Measurements from ENCODE around the gene PCCA. TPM values are rescaled to one million over a fixed set of nuclear protein-coding genes. Genes with fewer than 3 reads are reported as not detected.

PCCA gene
- polyA plus RNA-seq, 2 of the 4 experiments (the other 2 are of a cell fraction) = 13.2 to 13.7 TPM

DNA sequence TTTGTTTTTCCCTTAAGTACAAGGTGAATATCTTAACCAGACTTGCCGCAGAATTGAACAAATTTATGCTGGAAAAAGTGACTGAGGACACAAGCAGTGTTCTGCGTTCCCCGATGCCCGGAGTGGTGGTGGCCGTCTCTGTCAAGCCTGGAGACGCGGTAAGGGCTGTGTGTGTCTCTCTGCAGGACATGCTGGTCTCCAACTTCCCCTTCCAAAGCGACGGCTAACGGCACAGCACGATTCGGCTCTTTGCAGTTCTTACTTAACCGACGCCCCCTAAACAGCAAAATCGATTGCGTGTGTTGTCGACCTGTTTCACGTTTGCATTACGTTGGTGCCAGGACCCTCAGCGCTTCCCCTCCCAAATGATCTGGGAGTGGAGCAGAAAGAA lies 426.5 kb downstream of the PCCA start:
- no peaks in the 10 kb centered on the region for H3K9me3 ChIP-seq
- FAIRE-seq (no peak), ATAC-seq (no peak), DNase-seq (ENCODE audit: low read depth in 1 of 2, low spot score in 1 of 2) (no peak)
- no peak overlapping the region for H3K4me3 ChIP-seq
- no peak overlapping the region for H3K27ac ChIP-seq
- WGBS (ENCODE audit: missing lambda C conversion rate) = 77% methylated on average over 19 of the region's 20 CpGs
- H3K4me1 ChIP-seq = peaks cover 43% of the 10 kb centered on the region
- ChIA-PET CTCF (interaction anchor here (0.6 to 3.0 kb wide), 20 partner anchors 8 to 860 kb away, joined by 3 to 15 read pairs (median 3); partner anchors contain the start of gene ZIC2), POLR2A (interaction anchor here (1.0 kb wide), 1 partner anchor 545 kb away, joined by 5 read pairs; no protein-coding TSS in a partner anchor)
- no peak overlapping the region for H3K4me2 ChIP-seq
- TF ChIP-seq, protein P1, sequence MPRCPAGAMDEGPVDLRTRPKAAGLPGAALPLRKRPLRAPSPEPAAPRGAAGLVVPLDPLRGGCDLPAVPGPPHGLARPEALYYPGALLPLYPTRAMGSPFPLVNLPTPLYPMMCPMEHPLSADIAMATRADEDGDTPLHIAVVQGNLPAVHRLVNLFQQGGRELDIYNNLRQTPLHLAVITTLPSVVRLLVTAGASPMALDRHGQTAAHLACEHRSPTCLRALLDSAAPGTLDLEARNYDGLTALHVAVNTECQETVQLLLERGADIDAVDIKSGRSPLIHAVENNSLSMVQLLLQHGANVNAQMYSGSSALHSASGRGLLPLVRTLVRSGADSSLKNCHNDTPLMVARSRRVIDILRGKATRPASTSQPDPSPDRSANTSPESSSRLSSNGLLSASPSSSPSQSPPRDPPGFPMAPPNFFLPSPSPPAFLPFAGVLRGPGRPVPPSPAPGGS (IDR thresholded peaks at IDR 0.05) = no peak
- TF ChIP-seq NPAS2 (CRISPR knock-in tag; IDR thresholded peaks at IDR 0.05; ENCODE audit: borderline replicate concordance) (no peak), RFX5 (IDR thresholded peaks at IDR 0.05) (no peak), JUN (IDR thresholded peaks at IDR 0.05) (no peak), EP300 (IDR thresholded peaks at IDR 0.05) (no peak), FOSB (CRISPR knock-in tag; IDR thresholded peaks at IDR 0.05) (no peak)

- TF ChIP-seq, protein P2, sequence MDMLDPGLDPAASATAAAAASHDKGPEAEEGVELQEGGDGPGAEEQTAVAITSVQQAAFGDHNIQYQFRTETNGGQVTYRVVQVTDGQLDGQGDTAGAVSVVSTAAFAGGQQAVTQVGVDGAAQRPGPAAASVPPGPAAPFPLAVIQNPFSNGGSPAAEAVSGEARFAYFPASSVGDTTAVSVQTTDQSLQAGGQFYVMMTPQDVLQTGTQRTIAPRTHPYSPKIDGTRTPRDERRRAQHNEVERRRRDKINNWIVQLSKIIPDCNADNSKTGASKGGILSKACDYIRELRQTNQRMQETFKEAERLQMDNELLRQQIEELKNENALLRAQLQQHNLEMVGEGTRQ (IDR thresholded peaks at IDR 0.05) = no peak
- TF ChIP-seq POLR2AphosphoS2 (conservative IDR thresholded peaks at IDR 0.05; ENCODE audit: low read length) (no peak), KDM1A (IDR thresholded peaks at IDR 0.05; ENCODE audit: low read depth) (no peak), RARB (CRISPR knock-in tag; IDR thresholded peaks at IDR 0.05) (no peak), HDAC2 (IDR thresholded peaks at IDR 0.05) (no peak), NPAS2 (CRISPR knock-in tag; IDR thresholded peaks at IDR 0.05; ENCODE audit: borderline replicate concordance) (no peak), HOXA7 (CRISPR knock-in tag; IDR thresholded peaks at IDR 0.05) (no peak), CBX2 (IDR thresholded peaks at IDR 0.05; ENCODE audit: borderline replicate concordance, low read depth) (no peak), CEBPB (IDR thresholded peaks at IDR 0.05) (no peak), SMC3 (IDR thresholded peaks at IDR 0.05) (no peak), MAZ (IDR thresholded peaks at IDR 0.05; ENCODE audit: borderline replicate concordance, low read depth, low read length) (no peak), EP300 (IDR thresholded peaks at IDR 0.05) (no peak), FOSB (CRISPR knock-in tag; IDR thresholded peaks at IDR 0.05) (no peak)
- TF ChIP-seq, protein P3, sequence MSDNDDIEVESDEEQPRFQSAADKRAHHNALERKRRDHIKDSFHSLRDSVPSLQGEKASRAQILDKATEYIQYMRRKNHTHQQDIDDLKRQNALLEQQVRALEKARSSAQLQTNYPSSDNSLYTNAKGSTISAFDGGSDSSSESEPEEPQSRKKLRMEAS (IDR thresholded peaks at IDR 0.05) = no peak
- TF ChIP-seq, protein P4, sequence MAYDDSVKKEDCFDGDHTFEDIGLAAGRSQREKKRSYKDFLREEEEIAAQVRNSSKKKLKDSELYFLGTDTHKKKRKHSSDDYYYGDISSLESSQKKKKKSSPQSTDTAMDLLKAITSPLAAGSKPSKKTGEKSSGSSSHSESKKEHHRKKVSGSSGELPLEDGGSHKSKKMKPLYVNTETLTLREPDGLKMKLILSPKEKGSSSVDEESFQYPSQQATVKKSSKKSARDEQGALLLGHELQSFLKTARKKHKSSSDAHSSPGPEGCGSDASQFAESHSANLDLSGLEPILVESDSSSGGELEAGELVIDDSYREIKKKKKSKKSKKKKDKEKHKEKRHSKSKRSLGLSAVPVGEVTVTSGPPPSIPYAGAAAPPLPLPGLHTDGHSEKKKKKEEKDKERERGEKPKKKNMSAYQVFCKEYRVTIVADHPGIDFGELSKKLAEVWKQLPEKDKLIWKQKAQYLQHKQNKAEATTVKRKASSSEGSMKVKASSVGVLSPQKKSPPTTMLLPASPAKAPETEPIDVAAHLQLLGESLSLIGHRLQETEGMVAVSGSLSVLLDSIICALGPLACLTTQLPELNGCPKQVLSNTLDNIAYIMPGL (CRISPR knock-in tag; IDR thresholded peaks at IDR 0.05; ENCODE audit: borderline replicate concordance) = no peak
- ATAC-seq = peak; percentile 52 to 69; a peak in 4 of 6 replicates
- DNase-seq (ENCODE audit: low read depth in 1 of 2, low spot score in 1 of 2) = peak; percentile 18 to 48
- ChIA-PET POLR2A (no interaction called here), CTCF (interaction anchor here (0.6 to 1.4 kb wide), 4 partner anchors 280 to 601 kb away, joined by 3 to 9 read pairs (median 3); no protein-coding TSS in a partner anchor)
- FAIRE-seq = no peak
- WGBS (ENCODE audit: missing lambda C conversion rate) = 14% methylated on average over 9 of the region's 9 CpGs
- Histone ChIP-seq H3K9me3 (no peaks in the 10 kb centered on the region), H3K27ac (peak overlapping the region; percentile 65 to 86), H3K4me2 (peak overlapping the region; percentile 71), H3K4me3 (no peak overlapping the region), H3K4me1 (peaks cover 43% of the 10 kb centered on the region)
Observed at GRCh38 chr13:100517135-100517534, 428.2 kb downstream of the PCCA start.

DNA sequence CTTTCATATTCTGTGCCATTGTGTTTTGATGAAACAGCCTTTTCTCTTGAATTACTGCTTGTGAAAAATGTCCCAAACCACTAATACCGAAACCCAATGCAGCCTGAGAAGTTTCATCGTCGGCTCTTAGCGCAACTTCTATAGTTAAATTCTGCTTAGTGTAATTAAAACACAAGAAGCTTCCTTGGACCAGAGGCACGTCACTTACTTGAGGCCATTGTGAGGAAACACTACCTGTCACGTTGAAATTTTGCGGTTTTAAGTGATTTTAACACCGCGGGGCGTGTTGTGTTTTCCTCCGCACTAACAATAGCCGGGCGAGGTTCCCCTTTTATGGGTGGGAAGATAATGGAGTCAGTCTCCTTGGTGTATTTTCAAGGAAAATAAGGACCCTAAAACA lies 428.8 kb downstream of the PCCA start:
- ChIA-PET POLR2A (no interaction called here), CTCF (interaction anchor here (0.6 to 1.4 kb wide), 4 partner anchors 280 to 601 kb away, joined by 3 to 9 read pairs (median 3); no protein-coding TSS in a partner anchor)
- Histone ChIP-seq H3K9me3 (no peaks in the 10 kb centered on the region), H3K27ac (peak overlapping the region; percentile 65 to 86), H3K4me3 (no peak overlapping the region), H3K4me2 (peak overlapping the region; percentile 71), H3K4me1 (peaks cover 43% of the 10 kb centered on the region)
- no peak for TF ChIP-seq POLR2AphosphoS2 (conservative IDR thresholded peaks at IDR 0.05; ENCODE audit: low read length)
- no peak for TF ChIP-seq ZNF302 (CRISPR knock-in tag; IDR thresholded peaks at IDR 0.05)
- no peak for TF ChIP-seq CBX2 (IDR thresholded peaks at IDR 0.05; ENCODE audit: borderline replicate concordance, low read depth)
- no peak for TF ChIP-seq REST (IDR thresholded peaks at IDR 0.05)
- no peak for TF ChIP-seq PHF8 (IDR thresholded peaks at IDR 0.05; ENCODE audit: borderline replicate concordance, low read depth)
- no peak for TF ChIP-seq HOXA7 (CRISPR knock-in tag; IDR thresholded peaks at IDR 0.05)
- TF ChIP-seq RFX5 (IDR thresholded peaks at IDR 0.05) = no peak
- no peak for TF ChIP-seq ESRRA (IDR thresholded peaks at IDR 0.05; ENCODE audit: borderline replicate concordance, low read length)
- TF ChIP-seq NPAS2 (CRISPR knock-in tag; IDR thresholded peaks at IDR 0.05; ENCODE audit: borderline replicate concordance) = no peak
- no peak for TF ChIP-seq E2F6 (IDR thresholded peaks at IDR 0.05; ENCODE audit: borderline replicate concordance, low read depth)
- TF ChIP-seq CBX8 (IDR thresholded peaks at IDR 0.05) = no peak
- no peak for TF ChIP-seq ZFP36 (IDR thresholded peaks at IDR 0.05; ENCODE audit: borderline replicate concordance, partially characterized antibody)
- DNase-seq (ENCODE audit: low read depth in 1 of 2, low spot score in 1 of 2) (no peak), ATAC-seq (no peak), FAIRE-seq (no peak)
- WGBS (ENCODE audit: missing lambda C conversion rate) = 94% methylated on average over 13 of the region's 13 CpGs

Measured in A549 (cell line).